ENCODE data around the gene FAIM2.
"Not testable (repeated sequence)": the region's sequence is repeated elsewhere in the genome, so short reads cannot be mapped to it uniquely, and the experiment has no call there.

FAIM2 gene

GRCh38 chr12:49865109-49865781 is 38.5 kb downstream of the FAIM2 start:
- TF ChIP-seq CTCF (IDR thresholded peaks at IDR 0.05; ENCODE audit: insufficient read depth, low read length, poor library complexity, severe bottlenecking): no peak
- H3K36me3 ChIP-seq (ENCODE audit: control insufficient read depth, insufficient read depth, low read length): no peaks in the 10 kb centered on the region
- no peak for DNase-seq (ENCODE audit: extremely low read depth, insufficient read length)
- H3K27me3 ChIP-seq (replicated peaks; ENCODE audit: control insufficient read depth, insufficient read depth, low read length): no peaks in the 10 kb centered on the region; the same call in 1 of the 2 replicates
- H3K4me3 ChIP-seq (replicated peaks; ENCODE audit: low read depth, low read length): no peak overlapping the region

- Histone ChIP-seq H3K36me3 (ENCODE audit: control insufficient read depth, insufficient read depth, low read length) (no peaks in the 10 kb centered on the region), H3K27me3 (replicated peaks; ENCODE audit: control insufficient read depth, insufficient read depth, low read length) (no peaks in the 10 kb centered on the region; the same call in 1 of the 2 replicates), H3K4me3 (replicated peaks; ENCODE audit: low read depth, low read length) (no peak overlapping the region)
- no peak for DNase-seq (ENCODE audit: extremely low read depth, insufficient read length)
- TF ChIP-seq CTCF (IDR thresholded peaks at IDR 0.05; ENCODE audit: insufficient read depth, low read length, poor library complexity, severe bottlenecking): no peak
Observed at GRCh38 chr12:49864798-49865090, 39.0 kb downstream of the FAIM2 start.

GRCh38 chr12:49863946-49864797 is 39.5 kb downstream of the FAIM2 start:
- Histone ChIP-seq H3K36me3 (ENCODE audit: control insufficient read depth, insufficient read depth, low read length) (no peaks in the 10 kb centered on the region), H3K4me3 (replicated peaks; ENCODE audit: low read depth, low read length) (no peak overlapping the region), H3K27me3 (replicated peaks; ENCODE audit: control insufficient read depth, insufficient read depth, low read length) (no peaks in the 10 kb centered on the region; the same call in 1 of the 2 replicates)
- DNase-seq (ENCODE audit: extremely low read depth, insufficient read length): no peak
- TF ChIP-seq CTCF (IDR thresholded peaks at IDR 0.05; ENCODE audit: insufficient read depth, low read length, poor library complexity, severe bottlenecking): no peak

- H3K36me3 ChIP-seq (ENCODE audit: control insufficient read depth, insufficient read depth, low read length); H3K27me3 ChIP-seq (replicated peaks; ENCODE audit: control insufficient read depth, insufficient read depth, low read length); DNase-seq (ENCODE audit: extremely low read depth, insufficient read length); H3K4me3 ChIP-seq (replicated peaks; ENCODE audit: low read depth, low read length): not testable (repeated sequence)
Observed at GRCh38 chr12:49860921-49861320, 42.8 kb downstream of the FAIM2 start.

GRCh38 chr12:49855890-49856289 is 47.8 kb downstream of the FAIM2 start:
- not testable (repeated sequence) for DNase-seq (ENCODE audit: extremely low read depth, insufficient read length)

GRCh38 chr12:49854976-49855375 is 48.7 kb downstream of the FAIM2 start:
- DNase-seq (ENCODE audit: extremely low read depth, insufficient read length): no peak
- no peak overlapping the region for H3K4me3 ChIP-seq (replicated peaks; ENCODE audit: low read depth, low read length)
- H3K36me3 ChIP-seq (ENCODE audit: control insufficient read depth, insufficient read depth, low read length): no peaks in the 10 kb centered on the region
- TF ChIP-seq CTCF (IDR thresholded peaks at IDR 0.05; ENCODE audit: insufficient read depth, low read length, poor library complexity, severe bottlenecking): no peak
- H3K27me3 ChIP-seq (replicated peaks; ENCODE audit: control insufficient read depth, insufficient read depth, low read length): no peaks in the 10 kb centered on the region

More at GRCh38 chr12:49855890-49856289, 47.8 kb downstream of the FAIM2 start:
- not testable (repeated sequence) for H3K27me3 ChIP-seq (replicated peaks; ENCODE audit: control insufficient read depth, insufficient read depth, low read length); H3K4me3 ChIP-seq (replicated peaks; ENCODE audit: low read depth, low read length); H3K36me3 ChIP-seq (ENCODE audit: control insufficient read depth, insufficient read depth, low read length)

Data from GM06990 (cell line).